ENCODE measurements around the gene NCAM2.

Gene NCAM2

DNA sequence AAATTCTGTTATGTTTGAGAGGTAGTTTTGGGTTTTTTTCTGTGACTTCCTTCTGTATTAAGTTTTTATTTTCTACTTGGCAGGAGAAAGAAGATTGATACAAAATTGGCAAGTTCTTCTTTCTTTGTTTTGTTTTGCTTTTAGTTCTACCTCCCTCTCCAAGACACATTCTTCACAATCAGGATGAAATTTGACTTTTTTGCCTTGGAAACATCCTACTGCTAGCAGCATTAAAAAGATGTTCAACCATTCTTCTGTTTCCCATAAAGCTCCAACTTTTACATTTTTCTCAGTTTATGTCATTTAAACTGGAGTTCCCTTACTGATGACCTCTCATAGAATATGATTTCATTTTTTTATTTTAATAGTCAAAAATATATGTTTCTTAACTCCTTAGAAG lies 234.8 kb downstream of the NCAM2 start:
- H3K36me3 ChIP-seq (ENCODE audit: control insufficient read depth in 2 of 2, insufficient read depth in 2 of 2, low read length in 2 of 2): no peaks in the 10 kb centered on the region
- no peak overlapping the region for H3K9ac ChIP-seq (ENCODE audit: low read depth in 1 of 2, low read length in 2 of 2)
- no peak overlapping the region for H3K4me3 ChIP-seq (ENCODE audit: low read length in 2 of 2)
- no peak overlapping the region for H3K27ac ChIP-seq (ENCODE audit: low read depth in 2 of 2, low read length in 2 of 2)
- H3K4me1 ChIP-seq (ENCODE audit: control insufficient read depth in 2 of 2, insufficient read depth in 2 of 2, low read length in 2 of 2): no peaks in the 10 kb centered on the region
- no peaks in the 10 kb centered on the region for H3K27me3 ChIP-seq (ENCODE audit: control insufficient read depth in 2 of 2, insufficient read depth in 2 of 2, low read length in 2 of 2)
- H3K9me3 ChIP-seq (ENCODE audit: control insufficient read depth in 2 of 2, low read length in 2 of 2): no peaks in the 10 kb centered on the region

DNA sequence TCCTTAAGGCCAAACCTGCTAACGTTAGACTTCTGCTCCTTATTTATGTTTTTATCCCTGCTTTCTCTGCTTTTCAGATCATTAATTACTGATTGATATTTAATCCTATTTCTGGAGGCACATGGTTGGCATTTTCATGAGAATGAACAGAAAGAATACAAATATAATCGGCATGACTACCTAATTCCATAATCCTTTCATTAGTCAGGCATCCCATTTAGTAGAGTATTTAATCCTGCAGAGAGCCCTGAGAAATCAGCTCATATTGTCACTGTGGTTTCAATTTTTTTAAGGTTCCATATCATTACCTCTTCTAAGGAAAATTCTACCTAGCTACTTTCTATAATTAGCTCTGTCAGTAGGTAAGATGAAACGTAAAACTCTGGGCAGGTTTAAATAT lies 238.8 kb downstream of the NCAM2 start:
- H3K9ac ChIP-seq (ENCODE audit: low read depth in 1 of 2, low read length in 2 of 2): no peak overlapping the region
- H3K4me3 ChIP-seq (ENCODE audit: low read length in 2 of 2): no peak overlapping the region
- H3K36me3 ChIP-seq (ENCODE audit: control insufficient read depth in 2 of 2, insufficient read depth in 2 of 2, low read length in 2 of 2): no peaks in the 10 kb centered on the region
- H3K27me3 ChIP-seq (ENCODE audit: control insufficient read depth in 2 of 2, insufficient read depth in 2 of 2, low read length in 2 of 2): no peaks in the 10 kb centered on the region
- no peaks in the 10 kb centered on the region for H3K4me1 ChIP-seq (ENCODE audit: control insufficient read depth in 2 of 2, insufficient read depth in 2 of 2, low read length in 2 of 2)
- H3K27ac ChIP-seq (ENCODE audit: low read depth in 2 of 2, low read length in 2 of 2): no peak overlapping the region
- no peaks in the 10 kb centered on the region for H3K9me3 ChIP-seq (ENCODE audit: control insufficient read depth in 2 of 2, low read length in 2 of 2)

DNA sequence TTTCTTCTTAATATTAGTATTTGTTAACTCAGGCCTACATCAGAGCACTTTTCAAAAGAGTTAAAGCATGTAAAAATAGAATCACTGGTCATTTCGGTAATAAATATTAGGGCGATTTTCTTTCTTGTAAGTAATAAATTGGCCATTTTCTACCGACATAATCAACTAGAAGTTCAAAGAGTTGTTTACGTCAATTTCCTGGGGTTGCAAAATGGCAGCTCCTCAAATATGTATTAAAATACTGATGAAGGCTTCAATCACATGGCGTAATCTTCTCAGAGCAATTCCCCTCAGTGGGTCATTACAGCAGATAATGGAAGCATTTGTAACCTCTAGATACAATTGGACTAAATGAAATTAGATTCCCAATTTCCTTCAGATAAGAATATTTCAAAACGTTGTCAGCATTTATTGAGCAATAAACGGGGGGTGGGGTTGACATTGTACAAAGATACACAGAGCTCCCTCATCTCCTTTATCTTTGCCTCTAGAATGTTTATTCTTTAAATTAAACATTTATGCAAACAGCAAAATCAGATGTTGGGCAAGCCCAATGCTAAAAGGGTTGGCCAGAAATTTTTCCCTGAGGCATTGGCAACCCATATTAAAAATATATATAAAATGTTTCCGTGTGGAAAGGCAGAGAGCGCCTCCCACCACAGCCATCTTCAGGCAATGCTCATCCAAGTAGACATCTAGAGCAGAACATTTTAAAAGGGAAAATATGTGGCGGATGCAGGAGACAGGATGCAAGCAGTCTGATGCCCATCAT lies 240.6 kb downstream of the NCAM2 start:
- H3K9me3 ChIP-seq (ENCODE audit: control insufficient read depth in 2 of 2, low read length in 2 of 2): no peaks in the 10 kb centered on the region

DNA sequence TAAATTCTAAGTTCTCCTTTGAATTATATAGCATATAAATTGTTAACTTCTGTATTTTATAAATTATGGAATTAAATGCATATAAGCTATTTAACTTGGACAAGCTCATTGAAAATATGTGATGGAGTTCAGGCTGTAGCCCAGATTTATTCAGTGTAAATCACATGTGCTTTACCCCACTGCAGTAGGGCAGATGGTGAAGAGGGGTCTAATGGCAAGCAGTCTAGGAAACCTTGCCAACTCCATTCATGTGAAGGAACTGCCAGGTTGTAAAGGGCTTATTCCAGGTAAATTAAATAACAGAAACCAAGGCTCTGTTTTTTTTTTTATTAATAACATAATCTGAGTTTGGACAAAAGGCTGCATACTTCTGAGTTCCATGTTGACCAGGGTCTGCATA lies 243.2 kb downstream of the NCAM2 start:
- Histone ChIP-seq H3K9ac (ENCODE audit: low read depth in 1 of 2, low read length in 2 of 2) (no peak overlapping the region), H3K9me3 (ENCODE audit: control insufficient read depth in 2 of 2, low read length in 2 of 2) (no peaks in the 10 kb centered on the region), H3K27ac (ENCODE audit: low read depth in 2 of 2, low read length in 2 of 2) (no peak overlapping the region), H3K4me3 (ENCODE audit: low read length in 2 of 2) (no peak overlapping the region), H3K27me3 (ENCODE audit: control insufficient read depth in 2 of 2, insufficient read depth in 2 of 2, low read length in 2 of 2) (no peaks in the 10 kb centered on the region), H3K36me3 (ENCODE audit: control insufficient read depth in 2 of 2, insufficient read depth in 2 of 2, low read length in 2 of 2) (no peaks in the 10 kb centered on the region), H3K4me1 (ENCODE audit: control insufficient read depth in 2 of 2, insufficient read depth in 2 of 2, low read length in 2 of 2) (no peaks in the 10 kb centered on the region)

More for the DNA sequence above, 240.6 kb downstream of the NCAM2 start:
- H3K4me3 ChIP-seq (ENCODE audit: low read length in 2 of 2): no peak overlapping the region
- H3K4me1 ChIP-seq (ENCODE audit: control insufficient read depth in 2 of 2, insufficient read depth in 2 of 2, low read length in 2 of 2): no peaks in the 10 kb centered on the region
- no peaks in the 10 kb centered on the region for H3K27me3 ChIP-seq (ENCODE audit: control insufficient read depth in 2 of 2, insufficient read depth in 2 of 2, low read length in 2 of 2)
- no peaks in the 10 kb centered on the region for H3K36me3 ChIP-seq (ENCODE audit: control insufficient read depth in 2 of 2, insufficient read depth in 2 of 2, low read length in 2 of 2)
- H3K27ac ChIP-seq (ENCODE audit: low read depth in 2 of 2, low read length in 2 of 2): no peak overlapping the region
- H3K9ac ChIP-seq (ENCODE audit: low read depth in 1 of 2, low read length in 2 of 2): no peak overlapping the region

DNA sequence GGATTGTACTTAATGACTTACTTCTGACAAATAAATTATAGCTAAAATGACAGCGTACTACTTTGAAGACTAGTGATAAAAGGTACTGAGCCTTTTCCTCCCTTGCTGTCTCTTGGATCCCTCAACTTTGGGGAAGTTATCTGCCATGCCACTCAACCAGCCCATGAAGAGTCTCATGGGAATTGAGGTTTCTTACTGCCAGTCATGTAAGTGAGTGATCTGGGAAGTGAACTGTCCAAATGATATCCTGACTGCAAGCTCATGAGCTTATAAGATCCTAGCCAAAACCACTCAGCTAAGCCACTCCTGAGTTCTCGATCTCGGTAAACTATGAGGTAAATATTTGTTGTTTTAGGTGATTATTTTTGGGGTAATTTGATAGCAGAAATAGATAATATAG lies 247.8 kb downstream of the NCAM2 start:
- no peak overlapping the region for H3K4me3 ChIP-seq (ENCODE audit: low read length in 2 of 2)
- H3K36me3 ChIP-seq (ENCODE audit: control insufficient read depth in 2 of 2, insufficient read depth in 2 of 2, low read length in 2 of 2): no peaks in the 10 kb centered on the region
- no peaks in the 10 kb centered on the region for H3K9me3 ChIP-seq (ENCODE audit: control insufficient read depth in 2 of 2, low read length in 2 of 2)
- H3K27me3 ChIP-seq (ENCODE audit: control insufficient read depth in 2 of 2, insufficient read depth in 2 of 2, low read length in 2 of 2): no peaks in the 10 kb centered on the region
- no peaks in the 10 kb centered on the region for H3K4me1 ChIP-seq (ENCODE audit: control insufficient read depth in 2 of 2, insufficient read depth in 2 of 2, low read length in 2 of 2)
- H3K27ac ChIP-seq (ENCODE audit: low read depth in 2 of 2, low read length in 2 of 2): no peak overlapping the region
- H3K9ac ChIP-seq (ENCODE audit: low read depth in 1 of 2, low read length in 2 of 2): no peak overlapping the region

DNA sequence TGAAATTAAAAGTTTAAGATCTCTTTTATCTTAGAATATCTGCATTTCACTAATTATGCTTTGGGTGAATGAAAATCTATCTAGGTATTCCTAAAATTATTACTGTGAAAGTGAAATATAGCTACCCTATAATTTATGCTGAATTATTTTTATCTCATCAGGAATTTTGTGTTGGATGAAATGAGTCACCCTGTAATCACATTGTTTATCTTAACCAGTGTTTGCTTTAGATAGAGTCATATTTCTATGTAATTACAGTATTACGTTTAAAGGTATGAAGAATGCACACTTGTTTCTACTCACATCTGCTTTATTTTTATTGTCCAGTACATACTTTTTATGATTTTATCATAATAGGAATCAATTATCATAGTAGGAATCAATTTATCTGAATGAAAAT lies 249.2 kb downstream of the NCAM2 start:
- no peak overlapping the region for H3K27ac ChIP-seq (ENCODE audit: low read depth in 2 of 2, low read length in 2 of 2)
- no peak overlapping the region for H3K4me3 ChIP-seq (ENCODE audit: low read length in 2 of 2)
- H3K27me3 ChIP-seq (ENCODE audit: control insufficient read depth in 2 of 2, insufficient read depth in 2 of 2, low read length in 2 of 2): no peaks in the 10 kb centered on the region
- H3K4me1 ChIP-seq (ENCODE audit: control insufficient read depth in 2 of 2, insufficient read depth in 2 of 2, low read length in 2 of 2): no peaks in the 10 kb centered on the region
- no peaks in the 10 kb centered on the region for H3K9me3 ChIP-seq (ENCODE audit: control insufficient read depth in 2 of 2, low read length in 2 of 2)
- H3K9ac ChIP-seq (ENCODE audit: low read depth in 1 of 2, low read length in 2 of 2): no peak overlapping the region
- no peaks in the 10 kb centered on the region for H3K36me3 ChIP-seq (ENCODE audit: control insufficient read depth in 2 of 2, insufficient read depth in 2 of 2, low read length in 2 of 2)

DNA sequence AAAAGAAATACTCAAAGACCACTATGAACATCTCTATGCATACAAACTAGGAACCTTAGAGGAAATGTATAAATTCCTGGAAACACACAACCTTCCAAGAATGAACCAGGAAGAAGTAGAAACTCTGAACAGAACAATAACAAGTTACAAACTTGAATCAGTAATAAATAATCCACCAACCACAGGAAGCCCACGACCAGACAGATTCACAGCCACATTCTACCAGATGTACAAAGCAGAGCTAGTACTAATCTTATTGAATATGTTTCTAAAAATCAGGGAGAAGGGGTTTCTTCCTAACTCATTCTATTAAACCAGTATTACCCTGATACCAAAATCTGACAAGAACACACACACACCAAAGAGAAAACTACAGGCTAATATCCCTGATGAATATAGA lies 263.8 kb downstream of the NCAM2 start:
- H3K27me3 ChIP-seq (ENCODE audit: control insufficient read depth in 2 of 2, insufficient read depth in 2 of 2, low read length in 2 of 2): no peaks in the 10 kb centered on the region
- H3K9ac ChIP-seq (ENCODE audit: low read depth in 1 of 2, low read length in 2 of 2): no peak overlapping the region
- H3K4me3 ChIP-seq (ENCODE audit: low read length in 2 of 2): no peak overlapping the region
- no peaks in the 10 kb centered on the region for H3K36me3 ChIP-seq (ENCODE audit: control insufficient read depth in 2 of 2, insufficient read depth in 2 of 2, low read length in 2 of 2)
- H3K4me1 ChIP-seq (ENCODE audit: control insufficient read depth in 2 of 2, insufficient read depth in 2 of 2, low read length in 2 of 2): no peaks in the 10 kb centered on the region
- peaks cover 0 to 2% of the 10 kb centered on the region in 2 donors for H3K9me3 ChIP-seq (ENCODE audit: control insufficient read depth in 2 of 2, low read length in 2 of 2)
- no peak overlapping the region for H3K27ac ChIP-seq (ENCODE audit: low read depth in 2 of 2, low read length in 2 of 2)

DNA sequence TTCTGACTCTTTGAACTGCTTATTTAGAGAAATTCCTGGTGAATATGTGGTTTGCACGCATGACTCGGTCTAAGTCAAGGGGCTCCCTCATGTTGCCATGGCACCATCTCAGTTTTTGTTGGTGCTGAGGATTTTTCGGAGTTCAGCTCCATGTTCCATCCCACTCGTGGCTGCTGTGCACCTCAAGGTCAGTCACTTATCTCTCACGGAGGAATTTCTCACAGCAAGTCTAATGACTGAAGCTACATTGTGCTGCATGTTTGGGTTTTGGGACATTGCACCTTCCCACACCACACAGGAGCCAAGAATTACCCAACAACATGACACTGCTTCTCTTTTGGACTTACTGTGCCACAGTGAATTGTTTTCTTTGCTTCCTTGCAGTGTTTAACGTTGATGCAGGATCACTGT lies 269.9 kb downstream of the NCAM2 start:
- Histone ChIP-seq H3K27ac (ENCODE audit: low read depth in 2 of 2, low read length in 2 of 2) (no peak overlapping the region), H3K36me3 (ENCODE audit: control insufficient read depth in 2 of 2, insufficient read depth in 2 of 2, low read length in 2 of 2) (no peaks in the 10 kb centered on the region), H3K27me3 (ENCODE audit: control insufficient read depth in 2 of 2, insufficient read depth in 2 of 2, low read length in 2 of 2) (no peaks in the 10 kb centered on the region), H3K9me3 (ENCODE audit: control insufficient read depth in 2 of 2, low read length in 2 of 2) (peaks cover 0 to 3% of the 10 kb centered on the region in 2 donors), H3K4me3 (ENCODE audit: low read length in 2 of 2) (no peak overlapping the region), H3K9ac (ENCODE audit: low read depth in 1 of 2, low read length in 2 of 2) (no peak overlapping the region), H3K4me1 (ENCODE audit: control insufficient read depth in 2 of 2, insufficient read depth in 2 of 2, low read length in 2 of 2) (no peaks in the 10 kb centered on the region)

DNA sequence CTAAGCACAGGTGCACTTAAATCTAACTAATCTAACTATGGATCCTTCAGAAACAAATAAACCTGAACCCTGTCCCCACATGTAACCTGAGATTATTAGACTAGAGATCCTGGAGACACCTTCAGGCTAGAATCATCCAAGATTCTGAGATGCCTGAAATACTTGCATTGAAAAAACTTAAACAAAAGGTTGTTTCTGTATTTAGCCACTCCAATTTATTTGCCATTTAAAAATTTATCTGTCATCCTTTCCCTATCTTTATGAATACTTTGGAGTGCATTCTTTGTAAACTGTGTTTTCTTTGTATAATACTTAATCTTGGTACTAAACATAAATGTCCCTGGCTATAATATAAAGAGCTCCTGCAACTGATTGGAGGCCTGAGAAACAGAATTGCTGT lies 270.7 kb downstream of the NCAM2 start:
- peaks cover 0 to 3% of the 10 kb centered on the region in 2 donors for H3K9me3 ChIP-seq (ENCODE audit: control insufficient read depth in 2 of 2, low read length in 2 of 2)
- no peaks in the 10 kb centered on the region for H3K4me1 ChIP-seq (ENCODE audit: control insufficient read depth in 2 of 2, insufficient read depth in 2 of 2, low read length in 2 of 2)
- no peak overlapping the region for H3K9ac ChIP-seq (ENCODE audit: low read depth in 1 of 2, low read length in 2 of 2)
- H3K27me3 ChIP-seq (ENCODE audit: control insufficient read depth in 2 of 2, insufficient read depth in 2 of 2, low read length in 2 of 2): no peaks in the 10 kb centered on the region
- no peak overlapping the region for H3K4me3 ChIP-seq (ENCODE audit: low read length in 2 of 2)
- H3K27ac ChIP-seq (ENCODE audit: low read depth in 2 of 2, low read length in 2 of 2): no peak overlapping the region
- no peaks in the 10 kb centered on the region for H3K36me3 ChIP-seq (ENCODE audit: control insufficient read depth in 2 of 2, insufficient read depth in 2 of 2, low read length in 2 of 2)

DNA sequence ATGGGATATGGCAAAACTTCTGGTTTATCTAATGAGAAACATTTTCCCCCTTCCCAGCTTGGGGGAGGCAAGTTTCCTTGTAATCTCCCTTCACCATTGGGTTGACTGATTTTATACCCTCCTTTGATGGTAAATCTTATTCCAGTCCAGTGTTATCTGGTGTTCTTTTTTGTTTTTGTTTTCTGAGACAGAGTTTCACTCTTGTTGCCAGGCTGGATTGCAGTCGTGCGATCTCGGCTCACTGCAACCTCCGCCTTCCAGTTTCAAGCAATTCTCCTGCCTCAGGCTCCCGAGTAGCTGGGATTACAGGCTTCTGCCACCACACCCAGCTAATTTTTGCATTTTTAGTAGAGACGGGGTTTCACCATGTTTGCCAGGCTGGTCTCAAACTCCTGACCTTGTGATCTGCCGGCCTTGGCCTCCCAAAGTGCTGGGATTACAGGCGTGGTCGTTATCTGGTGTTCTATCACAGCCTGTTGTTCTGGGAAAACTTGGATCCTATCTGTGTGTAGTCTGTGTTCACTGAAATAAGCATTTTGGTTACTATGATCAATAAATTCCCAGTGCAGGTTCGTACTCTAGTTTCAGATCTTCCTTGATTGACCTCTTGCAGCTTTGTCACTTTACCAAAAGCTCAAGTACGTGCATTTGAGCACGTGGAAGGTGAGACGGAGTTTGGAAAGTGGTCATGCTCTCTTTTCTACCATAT lies 281.1 kb downstream of the NCAM2 start:
- Histone ChIP-seq H3K9me3 (ENCODE audit: control insufficient read depth in 2 of 2, low read length in 2 of 2) (no peaks in the 10 kb centered on the region), H3K27me3 (ENCODE audit: control insufficient read depth in 2 of 2, insufficient read depth in 2 of 2, low read length in 2 of 2) (no peaks in the 10 kb centered on the region), H3K9ac (ENCODE audit: low read depth in 1 of 2, low read length in 2 of 2) (no peak overlapping the region), H3K4me3 (ENCODE audit: low read length in 2 of 2) (no peak overlapping the region), H3K36me3 (ENCODE audit: control insufficient read depth in 2 of 2, insufficient read depth in 2 of 2, low read length in 2 of 2) (no peaks in the 10 kb centered on the region), H3K4me1 (ENCODE audit: control insufficient read depth in 2 of 2, insufficient read depth in 2 of 2, low read length in 2 of 2) (no peaks in the 10 kb centered on the region), H3K27ac (ENCODE audit: low read depth in 2 of 2, low read length in 2 of 2) (no peak overlapping the region)
